GM21723 (cell line): ENCODE measurements around the gene SYNE4.
"Not testable (repeated sequence)": the region's sequence is repeated elsewhere in the genome, so short reads cannot be mapped to it uniquely, and the experiment has no call there.

Experiments used
- ATAC-seq: cut with Tn5 transposase; IDR thresholded peaks from one replicate; pipeline ENCODE4 v1.9.1; 2021; ENCODE audit warnings: mild to moderate bottlenecking, moderate library complexity; ENCODE audit not compliant: unreplicated experiment

SYNE4 gene

DNA sequence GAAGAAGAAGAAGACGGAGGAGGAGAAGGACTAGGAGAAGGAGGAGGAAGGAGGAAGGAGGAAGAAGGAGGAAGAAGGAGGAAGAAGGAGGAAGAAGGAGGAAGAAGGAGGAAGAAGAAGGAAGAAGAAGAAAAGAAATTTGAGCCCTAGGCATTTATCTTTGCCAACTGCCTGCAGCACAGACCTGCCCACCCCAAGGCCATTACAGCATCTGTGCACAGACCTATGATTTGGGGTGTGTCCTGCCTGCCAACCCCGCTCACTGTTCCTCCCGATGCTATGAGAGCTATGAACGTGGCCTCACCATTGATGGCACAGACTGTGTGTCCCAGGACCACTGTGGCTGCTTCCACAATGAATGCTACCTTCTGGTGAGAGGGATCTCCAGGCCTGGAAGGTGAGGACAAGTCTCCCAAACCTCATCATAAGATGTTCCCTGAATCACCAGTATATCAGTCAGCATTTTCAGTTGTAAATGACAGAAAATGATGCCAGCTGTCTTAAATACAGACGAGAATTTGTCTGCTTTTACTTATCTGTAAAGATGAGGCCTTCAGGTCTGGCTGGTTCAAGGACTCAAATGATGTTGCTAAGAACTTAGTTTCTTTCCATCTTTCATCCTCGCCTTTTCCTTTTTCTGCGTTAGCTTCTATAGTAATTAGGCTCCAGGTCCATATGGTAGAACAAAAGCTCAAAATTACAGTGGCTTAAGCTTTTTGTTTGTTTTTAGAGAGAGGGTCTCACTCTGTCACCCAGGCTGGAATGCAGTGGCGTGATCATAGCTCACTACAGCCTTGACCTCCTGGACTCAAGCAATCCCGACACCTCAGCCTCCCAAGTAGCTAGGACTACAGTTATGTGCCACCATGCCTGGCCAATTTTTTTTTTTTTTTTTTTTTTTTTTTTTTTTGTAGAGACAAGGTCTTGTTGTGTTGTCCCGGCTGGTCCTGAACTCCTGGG, 17.6 kb downstream of the SYNE4 start:
- no peak for ATAC-seq

DNA sequence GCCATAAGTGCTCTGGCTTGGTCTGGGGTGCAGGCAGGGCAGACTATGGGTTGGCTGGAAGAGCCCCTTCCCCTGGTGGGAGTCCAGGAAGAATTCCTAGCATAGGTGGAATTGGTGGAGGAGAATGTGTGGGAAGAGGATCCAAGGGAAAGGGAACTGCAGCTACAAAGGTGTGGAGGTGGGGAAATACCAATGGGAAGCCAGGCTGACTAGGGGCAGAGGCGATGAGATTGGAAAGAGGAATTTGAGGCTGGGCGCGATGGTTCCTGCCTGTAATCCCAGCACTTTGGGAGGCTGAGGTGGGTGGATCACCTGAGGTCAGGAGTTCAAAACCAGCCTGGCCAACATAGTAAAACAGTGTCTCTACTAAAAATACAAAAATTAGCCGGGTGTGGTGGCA, 18.5 kb downstream of the SYNE4 start:
- ATAC-seq = no peak

GRCh38 chr19:35988824-35989223, 19.8 kb downstream of the SYNE4 start:
- no peak for ATAC-seq

GRCh38 chr19:35987571-35987896, 21.1 kb downstream of the SYNE4 start:
- no peak for ATAC-seq

DNA sequence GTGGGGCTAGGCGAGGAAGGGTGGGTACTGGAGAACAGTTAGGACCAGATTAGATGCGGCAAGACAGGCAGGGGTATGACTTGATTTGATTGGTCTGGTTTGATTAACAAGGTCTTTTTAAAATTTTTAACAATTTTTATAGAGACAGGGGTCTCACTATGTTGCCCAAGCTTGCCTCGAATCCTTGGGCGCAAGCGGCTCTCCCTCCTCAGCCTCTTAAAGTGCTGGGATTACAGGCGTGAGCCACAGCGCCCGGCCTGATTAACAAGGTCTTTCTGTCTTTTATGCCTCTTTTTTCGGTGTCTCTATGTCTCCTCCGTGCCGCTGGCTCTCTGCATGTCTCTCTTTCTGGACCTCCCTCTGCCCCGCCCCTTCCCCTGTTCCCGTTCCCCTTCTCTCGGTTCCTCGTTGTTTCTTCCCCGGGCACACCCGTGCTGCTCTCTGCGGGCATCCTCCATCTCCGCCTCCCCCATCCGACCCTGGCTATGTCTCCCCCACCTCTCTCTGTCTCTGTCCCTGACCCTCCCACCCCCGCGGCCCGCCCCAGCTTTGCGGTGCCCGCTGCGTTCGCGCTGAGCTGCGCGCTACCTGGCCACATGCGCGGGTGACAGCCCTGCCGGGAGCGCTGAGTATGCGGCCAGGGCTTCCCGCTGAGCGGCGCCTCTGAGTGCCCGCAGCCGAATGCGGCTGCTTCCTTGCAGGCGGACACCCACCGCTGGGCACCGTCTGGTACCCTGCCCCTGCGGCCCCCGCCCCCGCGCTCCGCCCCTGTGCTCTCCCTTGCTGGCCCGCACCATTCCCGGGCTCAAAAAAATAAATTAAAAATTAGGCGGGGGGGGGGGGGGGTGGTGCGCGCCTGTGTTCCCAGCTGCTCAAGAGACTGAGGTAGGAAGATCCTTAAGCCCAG, 21.7 kb downstream of the SYNE4 start:
- ATAC-seq = no peak

- ATAC-seq = no peak
Measured at GRCh38 chr19:35986111-35986510, 22.5 kb downstream of the SYNE4 start.

- ATAC-seq = no peak
Measured at GRCh38 chr19:35983177-35983576, 25.4 kb downstream of the SYNE4 start.

GRCh38 chr19:35980997-35981396, 27.6 kb downstream of the SYNE4 start:
- not testable (repeated sequence) for ATAC-seq

DNA sequence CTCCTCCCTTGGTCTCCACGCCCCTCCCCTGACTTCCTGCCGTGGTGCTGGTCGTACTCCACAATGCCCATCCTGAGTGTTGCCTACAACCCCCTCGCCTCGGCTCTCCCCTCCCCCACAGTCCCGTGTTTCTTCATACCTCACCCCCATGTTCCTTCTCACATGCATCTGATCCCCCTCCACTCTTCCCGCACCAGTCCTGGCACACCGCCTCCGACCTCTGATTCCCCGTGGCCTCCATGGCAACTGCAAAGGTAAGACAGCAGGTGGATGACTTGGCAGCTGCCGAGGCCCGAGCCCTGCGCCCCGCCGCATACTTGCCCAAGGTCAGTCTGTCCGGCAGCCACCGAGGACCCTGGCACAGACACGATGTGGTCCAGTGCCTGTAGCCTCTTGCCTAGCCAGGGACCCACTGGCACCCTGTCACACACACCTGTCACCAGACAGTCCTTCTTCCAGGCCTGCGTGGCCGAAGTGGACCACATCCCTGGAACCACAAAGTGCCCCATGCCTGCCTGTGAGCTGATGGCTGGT, 29.7 kb downstream of the SYNE4 start:
- no peak for ATAC-seq

DNA sequence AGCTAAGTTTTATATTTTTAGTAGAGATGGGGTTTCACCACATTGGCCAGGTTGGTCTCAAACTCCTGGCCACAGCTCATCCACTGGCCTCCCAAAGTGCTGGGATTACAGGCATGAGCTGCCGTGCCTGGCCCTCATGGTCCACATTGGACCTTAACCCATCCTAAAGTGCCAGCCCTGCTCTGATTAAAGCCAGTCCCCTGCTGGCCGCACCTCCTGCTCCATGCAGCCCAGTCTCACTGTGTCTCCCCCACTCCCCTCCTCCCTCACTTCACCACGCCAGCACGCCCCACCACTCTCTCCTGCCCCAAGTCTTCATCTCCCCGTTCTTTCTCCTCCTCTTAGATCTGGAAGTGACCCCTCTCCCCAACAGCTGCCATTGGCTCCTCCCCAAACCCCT, 30.3 kb downstream of the SYNE4 start:
- no peak for ATAC-seq

DNA sequence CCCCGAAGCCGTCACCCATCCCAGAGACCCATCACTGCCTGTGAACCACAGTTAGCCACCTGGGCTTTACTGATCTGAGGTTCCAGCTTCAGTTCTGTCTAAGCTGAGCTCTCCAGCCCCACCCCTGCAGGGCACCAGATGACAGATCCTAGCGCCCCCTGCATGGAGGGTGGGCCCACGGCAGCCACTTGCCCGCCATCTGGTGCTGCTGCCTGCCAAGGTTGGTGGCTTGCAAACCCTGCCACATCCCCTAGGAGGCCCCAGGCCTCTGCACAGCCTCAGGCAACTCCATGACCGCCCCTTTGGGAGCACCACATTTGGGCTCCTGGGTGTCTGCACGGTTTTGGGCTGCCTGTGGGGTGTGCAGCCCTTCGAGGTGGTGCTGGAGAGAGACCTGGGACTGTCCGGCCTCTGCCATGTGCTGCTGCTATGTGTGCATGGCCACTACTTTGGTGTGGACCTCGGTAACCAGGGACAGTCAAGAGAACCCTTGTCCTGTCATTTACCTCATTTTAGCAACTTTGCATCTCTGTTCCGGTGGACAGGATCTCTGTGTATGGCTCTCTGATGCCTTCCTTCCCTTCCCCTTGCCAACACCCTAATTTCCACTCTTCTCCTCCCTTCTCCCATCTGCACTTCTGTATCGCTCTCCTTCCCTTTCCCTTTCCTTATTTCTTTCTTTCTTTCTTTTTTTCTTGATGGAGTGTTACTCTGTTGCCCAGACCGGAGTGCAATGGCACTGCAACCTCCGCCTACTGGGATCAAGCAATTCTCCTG, 31.0 kb downstream of the SYNE4 start:
- ATAC-seq = no peak

- ATAC-seq = no peak
Measured at GRCh38 chr19:35975608-35976214, 32.9 kb downstream of the SYNE4 start.

DNA sequence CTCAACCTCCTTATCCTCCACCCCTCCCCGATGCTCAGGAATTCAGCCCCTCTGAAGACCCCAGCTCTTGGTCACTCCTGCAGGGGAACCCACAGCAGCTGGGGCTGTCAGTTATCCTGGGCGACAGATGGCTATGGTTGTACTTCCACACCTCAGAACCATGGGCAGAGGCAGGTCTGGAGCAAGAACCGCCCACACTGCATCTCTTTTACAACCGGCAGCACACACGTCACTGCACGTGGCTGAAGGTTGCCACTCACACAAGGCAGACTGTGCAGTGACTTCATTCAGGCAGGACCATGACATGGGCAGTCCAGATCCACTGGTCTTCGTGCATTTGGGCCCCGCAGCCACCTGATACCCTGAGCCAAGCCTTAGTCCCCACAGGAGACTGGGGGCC, 35.1 kb downstream of the SYNE4 start:
- ATAC-seq = no peak

DNA sequence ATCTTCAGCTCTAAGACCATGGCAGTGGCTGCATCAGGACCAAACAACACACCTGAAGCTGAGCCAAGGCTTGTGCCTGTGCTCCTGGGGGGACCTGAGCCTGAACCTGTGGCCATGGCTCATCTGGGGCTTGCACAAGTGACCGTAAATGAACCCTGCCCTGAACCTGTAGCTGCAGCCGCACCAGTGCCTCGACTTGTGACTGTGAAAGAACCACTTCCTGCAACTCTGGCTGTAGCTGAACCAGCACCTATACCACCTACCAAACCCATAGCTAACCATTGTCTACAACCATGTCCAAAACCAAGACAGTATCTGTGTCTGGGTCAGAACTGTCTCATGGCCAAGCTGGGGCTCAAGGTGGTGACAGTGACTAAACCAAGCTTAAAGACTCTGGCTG, 41.8 kb downstream of the SYNE4 start:
- ATAC-seq = no peak

DNA sequence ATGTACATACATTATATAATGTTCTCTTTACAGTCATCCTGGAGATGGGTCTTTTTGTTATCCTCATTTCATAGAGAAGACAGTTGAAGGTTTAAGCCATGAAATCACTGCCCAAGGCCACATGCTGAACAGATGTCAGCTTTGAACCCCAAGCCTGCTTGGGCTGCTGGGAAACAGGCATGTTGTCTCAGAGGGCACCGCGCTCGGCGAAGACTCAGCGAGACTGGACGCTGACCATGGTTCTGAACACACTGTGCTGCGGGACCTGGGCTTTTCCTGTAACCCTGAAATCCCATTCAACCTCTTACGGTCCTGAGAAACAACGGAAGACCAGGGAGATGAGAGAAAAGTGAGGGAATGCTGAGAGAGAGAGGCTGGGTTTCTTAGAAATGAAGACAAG, 45.1 kb downstream of the SYNE4 start:
- ATAC-seq = no peak

GRCh38 chr19:35960432-35960972, 48.1 kb downstream of the SYNE4 start:
- no peak for ATAC-seq

GRCh38 chr19:35959968-35960320, 48.7 kb downstream of the SYNE4 start:
- ATAC-seq = no peak

DNA sequence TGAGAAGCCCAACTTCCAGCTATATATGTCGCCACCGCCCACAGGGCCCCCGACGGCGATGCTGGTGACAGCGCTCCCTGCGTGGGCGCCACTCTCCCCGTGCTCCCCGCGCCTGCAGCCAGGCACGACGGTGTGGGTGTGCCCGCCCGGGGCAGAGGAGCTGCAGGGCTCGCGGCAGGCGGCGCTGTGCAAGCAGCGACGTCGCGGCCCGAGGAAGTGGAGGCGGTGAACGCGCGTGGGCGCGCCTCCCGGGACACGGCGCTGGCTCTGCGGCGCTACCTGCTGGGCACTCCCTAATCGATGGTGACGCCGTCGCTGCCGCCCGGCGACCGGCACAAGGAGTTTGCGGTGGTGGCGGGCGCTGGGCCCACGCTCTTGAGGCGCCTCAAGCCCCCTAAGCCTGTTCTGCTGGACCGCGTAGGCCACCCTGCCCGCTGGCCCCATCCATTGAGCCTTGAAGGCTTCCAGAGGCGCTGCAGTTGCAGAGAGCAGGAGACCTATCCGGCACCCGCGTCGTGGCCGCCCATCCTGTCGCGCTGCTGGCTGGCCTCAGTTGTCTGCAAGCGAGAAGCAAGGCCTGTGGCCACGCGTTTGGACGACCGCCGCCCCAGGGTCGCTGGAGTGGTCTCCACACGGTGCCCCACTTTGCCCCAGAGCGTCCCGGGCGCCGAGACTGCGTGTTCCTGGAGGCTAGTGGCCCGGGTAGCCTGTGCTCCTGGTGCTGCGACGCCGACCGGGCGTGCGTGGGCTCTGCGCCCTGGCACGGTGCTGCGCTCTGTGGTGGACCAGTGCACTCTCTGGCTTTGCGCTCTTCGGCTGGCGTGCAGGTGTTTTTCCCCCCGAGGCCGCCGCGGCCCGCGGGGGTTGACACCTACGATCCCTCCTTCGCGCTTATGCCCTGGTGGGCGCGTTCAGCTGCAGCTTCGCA, 49.3 kb downstream of the SYNE4 start:
- no peak for ATAC-seq

DNA sequence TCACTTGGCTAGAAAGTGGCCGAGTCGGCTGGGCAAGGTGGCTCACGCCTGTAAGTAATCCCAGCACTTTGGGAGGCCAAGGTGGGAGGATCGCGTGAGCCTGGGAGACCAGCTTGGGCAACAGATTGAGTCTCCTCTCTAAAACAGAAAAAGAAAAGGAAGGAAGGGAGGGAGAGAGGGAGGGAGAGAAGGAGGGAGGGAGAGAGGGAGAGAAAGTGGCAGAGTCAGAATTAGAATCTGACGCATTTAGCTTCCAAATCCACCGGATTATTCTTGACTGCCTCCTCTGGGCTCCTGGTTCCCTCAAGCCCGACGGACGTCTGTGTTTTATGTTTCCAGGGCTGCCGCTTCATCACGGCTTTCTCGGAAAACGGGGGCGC, 50.0 kb downstream of the SYNE4 start:
- ATAC-seq = no peak
